Measurements from ENCODE around the gene IVNS1ABP. TPM values are rescaled to one million over a fixed set of nuclear protein-coding genes. Genes with fewer than 3 reads are reported as not detected.

Gene IVNS1ABP
- total RNA-seq, 2 donors from 2014 or later, result 87.2 to 141 TPM

DNA sequence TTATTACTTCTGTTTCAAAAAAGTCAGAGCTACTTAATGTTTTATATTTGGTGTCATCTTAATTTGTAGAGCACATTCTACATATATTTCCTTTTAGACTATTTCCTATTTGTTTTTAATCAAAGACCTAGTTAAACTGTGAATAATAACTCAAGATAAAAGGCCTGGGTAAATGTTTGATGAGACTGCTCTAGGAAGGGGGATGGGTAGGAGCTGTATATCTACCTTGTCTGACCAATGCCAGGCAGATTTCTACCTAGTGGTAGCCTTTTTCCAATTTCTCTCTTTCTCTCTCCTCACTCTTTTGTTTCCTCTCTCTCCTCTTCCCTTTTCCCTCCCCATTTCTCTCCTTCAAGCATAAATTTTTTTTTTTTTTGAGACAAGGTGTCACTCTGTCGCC, 31.9 kb upstream of the IVNS1ABP start:
- Histone ChIP-seq H3K9ac (ENCODE audit: low read depth in 2 of 2, low read length in 2 of 2) (no peak overlapping the region), H3K27me3 (no peaks in the 10 kb centered on the region), H3K4me3 (no peak overlapping the region), H3K36me3 (no peaks in the 10 kb centered on the region), H3K27ac (no peak overlapping the region), H3K9me3 (no peaks in the 10 kb centered on the region), H3K4me1 (no peaks in the 10 kb centered on the region)
- intact Hi-C loops (cut with DNase I), result no loop called here
- DNase-seq, result no peak
- TF ChIP-seq, protein P1, sequence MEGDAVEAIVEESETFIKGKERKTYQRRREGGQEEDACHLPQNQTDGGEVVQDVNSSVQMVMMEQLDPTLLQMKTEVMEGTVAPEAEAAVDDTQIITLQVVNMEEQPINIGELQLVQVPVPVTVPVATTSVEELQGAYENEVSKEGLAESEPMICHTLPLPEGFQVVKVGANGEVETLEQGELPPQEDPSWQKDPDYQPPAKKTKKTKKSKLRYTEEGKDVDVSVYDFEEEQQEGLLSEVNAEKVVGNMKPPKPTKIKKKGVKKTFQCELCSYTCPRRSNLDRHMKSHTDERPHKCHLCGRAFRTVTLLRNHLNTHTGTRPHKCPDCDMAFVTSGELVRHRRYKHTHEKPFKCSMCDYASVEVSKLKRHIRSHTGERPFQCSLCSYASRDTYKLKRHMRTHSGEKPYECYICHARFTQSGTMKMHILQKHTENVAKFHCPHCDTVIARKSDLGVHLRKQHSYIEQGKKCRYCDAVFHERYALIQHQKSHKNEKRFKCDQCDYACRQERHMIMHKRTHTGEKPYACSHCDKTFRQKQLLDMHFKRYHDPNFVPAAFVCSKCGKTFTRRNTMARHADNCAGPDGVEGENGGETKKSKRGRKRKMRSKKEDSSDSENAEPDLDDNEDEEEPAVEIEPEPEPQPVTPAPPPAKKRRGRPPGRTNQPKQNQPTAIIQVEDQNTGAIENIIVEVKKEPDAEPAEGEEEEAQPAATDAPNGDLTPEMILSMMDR (IDR thresholded peaks at IDR 0.05), result no peak

DNA sequence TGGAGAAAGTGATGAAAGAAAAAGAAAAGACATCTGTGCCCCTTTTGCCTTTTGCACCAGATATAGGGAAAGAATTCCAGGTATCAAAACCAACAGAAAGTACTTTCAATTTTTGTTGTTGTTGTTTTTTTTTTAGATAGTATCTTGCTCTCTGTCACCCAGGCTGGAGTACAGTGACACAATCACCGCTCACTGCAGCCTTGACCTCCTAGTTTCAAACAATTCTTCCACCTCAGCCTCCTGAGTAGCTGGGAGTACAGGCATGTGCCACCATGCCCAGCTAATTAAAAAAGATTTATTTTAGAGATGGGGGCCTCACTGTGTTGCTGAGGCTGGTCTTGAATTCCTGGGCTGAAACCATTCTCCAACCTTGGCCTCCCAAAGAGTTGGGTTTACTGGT, 31.3 kb upstream of the IVNS1ABP start:
- DNase-seq, result no peak
- Histone ChIP-seq H3K4me1 (no peaks in the 10 kb centered on the region), H3K9ac (ENCODE audit: low read depth in 2 of 2, low read length in 2 of 2) (no peak overlapping the region), H3K9me3 (no peaks in the 10 kb centered on the region), H3K4me3 (no peak overlapping the region), H3K27ac (no peak overlapping the region), H3K27me3 (no peaks in the 10 kb centered on the region), H3K36me3 (no peaks in the 10 kb centered on the region)
- TF ChIP-seq, protein P1 (IDR thresholded peaks at IDR 0.05), result no peak
- intact Hi-C loops (cut with DNase I), result no loop called here

DNA sequence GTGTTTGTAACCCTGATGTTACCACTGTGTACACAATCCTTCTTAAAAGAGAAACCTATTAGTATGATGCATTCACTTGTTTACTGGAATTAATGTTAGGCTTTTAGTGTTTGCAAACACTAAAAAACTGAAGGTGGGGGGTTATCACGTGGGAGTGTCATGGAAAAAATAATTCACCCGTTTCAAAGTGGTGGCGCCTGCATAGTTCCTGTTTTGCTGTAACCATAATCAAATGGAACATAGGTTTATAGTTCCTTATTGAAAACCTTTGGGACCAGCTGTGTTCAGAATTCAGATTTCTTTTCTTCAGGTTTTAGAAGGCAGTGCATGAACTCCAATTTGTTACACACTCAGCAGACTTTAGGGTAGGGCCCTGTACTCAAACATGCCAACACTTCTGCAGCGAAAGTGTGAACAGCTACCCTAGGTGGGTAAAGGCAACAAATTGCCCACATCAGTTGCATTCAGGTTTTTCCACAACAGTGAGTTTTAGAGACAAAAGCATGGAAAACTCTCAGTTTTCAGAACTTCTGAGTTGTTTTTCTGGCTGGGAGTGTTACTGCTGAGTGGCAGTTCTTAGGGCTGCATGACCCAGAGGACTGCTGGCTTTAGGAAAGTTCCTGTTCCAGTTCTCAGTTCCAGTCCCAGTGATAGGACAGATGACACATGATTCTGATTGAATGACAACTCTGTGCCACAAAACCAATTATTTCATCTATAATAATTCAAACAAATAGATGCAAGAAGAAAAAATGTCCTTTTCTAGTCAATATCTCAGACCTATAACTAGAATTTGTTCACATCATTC, 29.1 kb upstream of the IVNS1ABP start:
- no peaks in the 10 kb centered on the region for H3K27me3 ChIP-seq
- H3K9me3 ChIP-seq, result no peaks in the 10 kb centered on the region
- no peak for DNase-seq
- intact Hi-C loops (cut with DNase I), result no loop called here
- H3K4me1 ChIP-seq, result no peaks in the 10 kb centered on the region
- no peaks in the 10 kb centered on the region for H3K36me3 ChIP-seq
- no peak overlapping the region for H3K4me3 ChIP-seq
- H3K9ac ChIP-seq (ENCODE audit: low read depth in 2 of 2, low read length in 2 of 2), result no peak overlapping the region
- no peak overlapping the region for H3K27ac ChIP-seq
- TF ChIP-seq, protein P1 (IDR thresholded peaks at IDR 0.05), result no peak

DNA sequence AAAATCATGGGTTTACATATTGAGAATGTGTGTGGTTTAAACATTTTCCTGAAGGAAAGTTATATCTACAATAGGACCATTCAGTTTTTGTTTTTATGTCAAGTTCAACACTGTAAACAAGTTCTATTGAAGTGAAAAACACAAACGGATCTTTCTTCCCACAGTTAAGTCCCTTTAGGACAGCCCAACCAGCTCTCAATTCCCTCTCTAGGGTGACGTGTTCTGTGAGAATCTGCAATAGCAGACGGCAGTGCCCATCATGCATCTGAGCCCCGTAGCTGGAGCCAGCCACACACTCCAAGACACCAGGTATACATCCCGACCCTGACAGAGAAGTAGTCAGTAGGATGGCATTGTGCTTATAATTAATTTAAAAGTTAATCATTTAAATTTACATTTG, 26.3 kb upstream of the IVNS1ABP start:
- intact Hi-C loops (cut with DNase I), result no loop called here
- H3K4me1 ChIP-seq, result no peaks in the 10 kb centered on the region
- H3K27me3 ChIP-seq, result no peaks in the 10 kb centered on the region
- H3K27ac ChIP-seq, result no peak overlapping the region
- H3K4me3 ChIP-seq, result no peak overlapping the region
- no peaks in the 10 kb centered on the region for H3K36me3 ChIP-seq
- no peak for DNase-seq
- H3K9ac ChIP-seq (ENCODE audit: low read depth in 2 of 2, low read length in 2 of 2), result no peak overlapping the region
- no peaks in the 10 kb centered on the region for H3K9me3 ChIP-seq
- TF ChIP-seq, protein P1 (IDR thresholded peaks at IDR 0.05), result no peak

DNA sequence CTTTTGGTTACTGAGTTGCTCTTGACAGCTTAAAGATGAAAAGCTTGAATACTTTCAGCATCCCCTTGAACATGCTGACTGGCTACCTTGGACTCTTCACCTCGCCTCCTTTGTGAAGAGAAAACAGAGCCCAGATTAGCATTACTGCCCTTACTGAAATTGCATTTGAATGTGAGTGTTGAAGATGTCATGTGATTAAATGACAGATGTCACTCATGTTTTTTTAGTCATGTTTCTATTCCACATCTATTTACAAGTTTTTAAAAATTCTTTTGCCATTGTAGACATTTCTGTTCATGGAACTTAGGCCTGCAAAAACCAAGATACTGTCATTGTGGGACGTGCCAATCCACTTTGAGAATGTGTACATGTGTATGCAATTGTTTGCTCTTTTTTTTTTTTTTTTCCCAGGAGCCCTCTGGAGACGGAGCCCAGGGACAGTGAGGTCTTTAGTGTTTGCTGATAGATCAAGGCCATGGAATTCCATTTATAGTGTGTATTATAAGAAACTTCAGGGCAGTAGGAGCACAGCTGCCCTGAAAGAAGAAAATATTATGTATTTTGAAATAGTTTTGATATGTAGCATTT, 25.7 kb upstream of the IVNS1ABP start:
- TF ChIP-seq, protein P1 (IDR thresholded peaks at IDR 0.05), result no peak
- Histone ChIP-seq H3K36me3 (no peaks in the 10 kb centered on the region), H3K4me1 (no peaks in the 10 kb centered on the region), H3K9me3 (no peaks in the 10 kb centered on the region), H3K27me3 (no peaks in the 10 kb centered on the region), H3K9ac (ENCODE audit: low read depth in 2 of 2, low read length in 2 of 2) (no peak overlapping the region), H3K4me3 (no peak overlapping the region), H3K27ac (no peak overlapping the region)
- intact Hi-C loops (cut with DNase I), result no loop called here
- no peak for DNase-seq

Measured in colonic mucosa (tissue), 4 donors.